HG03066 (cell line): ENCODE measurements around the gene CALML6.

Experiments
- ATAC-seq: cut with Tn5 transposase; IDR thresholded peaks from one replicate; pipeline ENCODE4 v1.9.1; 2021; ENCODE audit warnings: low read depth; ENCODE audit not compliant: unreplicated experiment

The CALML6 gene

GRCh38 chr1:1960480-1961196 lies 45.6 kb downstream of the CALML6 start:
- no peak for ATAC-seq

DNA sequence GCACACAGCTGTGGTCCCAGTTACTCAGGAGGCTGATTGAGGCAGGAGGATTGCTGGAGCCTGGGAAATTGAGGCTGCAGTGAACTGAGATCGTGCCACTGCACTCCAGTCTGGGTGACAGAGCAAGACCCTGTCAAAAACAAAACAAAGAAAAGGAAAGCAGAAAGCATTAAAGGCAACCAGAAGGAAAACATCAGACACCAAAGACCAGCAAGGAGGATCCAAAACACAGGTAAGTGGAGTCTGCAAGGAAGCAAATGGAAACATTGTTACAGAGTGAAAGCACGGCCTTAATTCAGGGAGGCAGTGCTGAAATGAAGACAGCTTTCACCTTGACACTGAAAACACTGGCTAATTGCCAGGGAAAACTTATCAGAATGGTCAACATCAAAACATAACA lies 47.7 kb downstream of the CALML6 start:
- ATAC-seq = no peak

DNA sequence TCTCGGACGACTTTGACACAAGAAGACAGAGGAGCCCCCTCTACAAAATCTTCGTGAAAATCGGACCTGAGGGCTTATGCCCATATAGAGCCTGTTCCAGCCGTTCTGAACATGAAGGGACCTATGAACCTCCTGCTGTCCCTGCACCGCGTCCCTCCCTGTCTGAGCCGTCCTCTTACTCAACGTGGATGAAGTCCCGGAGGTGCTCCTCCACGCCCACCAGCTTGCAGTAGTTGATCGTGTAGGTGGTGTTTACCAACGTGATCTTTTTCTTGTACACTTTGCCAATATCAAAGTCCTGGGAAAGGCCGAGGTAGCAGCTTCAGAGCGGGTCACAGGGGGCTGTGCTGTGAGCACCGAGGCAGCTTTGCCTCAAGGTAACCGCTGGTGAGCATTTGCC lies 48.5 kb downstream of the CALML6 start:
- no peak for ATAC-seq

- no peak for ATAC-seq
Measured at GRCh38 chr1:1964811-1965210, 49.8 kb downstream of the CALML6 start.

- ATAC-seq = no peak
Measured at GRCh38 chr1:1965546-1965945, 50.5 kb downstream of the CALML6 start.

GRCh38 chr1:1966071-1966740 lies 51.1 kb downstream of the CALML6 start:
- ATAC-seq = no peak
